K562 (cell line): Measurements from ENCODE around the gene TMEM39B. TPM values are rescaled to one million over a fixed set of nuclear protein-coding genes. Genes with fewer than 3 reads are reported as not detected.

Experiments used
- CHD2 ChIP-seq: IDR thresholded peaks from 2 replicates; pipeline ENCODE4 v1.6.1; 2011; ENCODE audit warnings: low read depth, low read length
- CREM ChIP-seq: IDR thresholded peaks from 2 replicates; pipeline ENCODE4 v1.6.1; 2014; ENCODE audit warnings: antibody characterized with exemption, low read depth
- ERF ChIP-seq: fragments of 450-650 bp; formaldehyde crosslinking; IDR thresholded peaks from 2 replicates; pipeline ENCODE4 v1.4.0; 2020; ENCODE audit warnings: mild to moderate bottlenecking, mixed read lengths
- HDAC6 ChIP-seq: IDR thresholded peaks from 2 replicates; pipeline ENCODE4 v1.6.1; 2012; ENCODE audit warnings: low read depth, mild to moderate bottlenecking, control low read depth, inconsistent platforms, low read length, moderate library complexity
- HNRNPK ChIP-seq: fragments of 200-400 bp; formaldehyde crosslinking; IDR thresholded peaks from one replicate; pipeline ENCODE4 v1.6.1; 2018; ENCODE audit warnings: mild to moderate bottlenecking, low read depth, low read length; ENCODE audit not compliant: poor library complexity, severe bottlenecking
- POLR2H ChIP-seq: IDR thresholded peaks from 2 replicates; pipeline ENCODE4 v1.6.1; 2016; ENCODE audit warnings: missing genetic modification characterization, low read depth, mild to moderate bottlenecking, control low read depth, missing compliant biosample characterization, moderate library complexity
- SETDB1 ChIP-seq: IDR thresholded peaks from one replicate; pipeline ENCODE4 v1.6.1; 2012; ENCODE audit warnings: low read length, control low read depth, inconsistent platforms
- SRF ChIP-seq, 2 experiments: fragments of 250-450, 450-650 bp in 1 of 2; sonication (Bioruptor Pico) in 1 of 2; sonication (generic) in 1 of 2; formaldehyde crosslinking; IDR thresholded peaks; 2 replicates each; pipeline versions ENCODE4 v1.5.0 to v1.5.1; 2020 to 2022; ENCODE audit warnings: mild to moderate bottlenecking in 1 of 2, missing genetic modification reagents in 1 of 2
- STAT5B ChIP-seq: fragments of 250-450 bp; sonication (Bioruptor Pico); IDR thresholded peaks from 2 replicates; pipeline ENCODE4 v1.8.0; 2021; ENCODE audit warnings: mild to moderate bottlenecking, inconsistent platforms
- TEAD1 ChIP-seq, 2 experiments: fragments of 450-650 bp in 1 of 2; sonication (generic) in 1 of 2; formaldehyde crosslinking; IDR thresholded peaks; 2 replicates each; pipeline versions ENCODE4 v1.4.0 to v1.8.0; 2020 to 2022; ENCODE audit warnings: mild to moderate bottlenecking in 2 of 2, missing genetic modification reagents in 1 of 2
- ZNF175 ChIP-seq: fragments of 200-800 bp; sonication (Bioruptor generic); IDR thresholded peaks from 2 replicates; pipeline ENCODE4 v1.6.1; 2016; ENCODE audit warnings: low read depth, mild to moderate bottlenecking, missing genetic modification characterization, missing compliant biosample characterization
- ZNF184 ChIP-seq: sonication (generic); formaldehyde crosslinking; IDR thresholded peaks from 2 replicates; pipeline ENCODE4 v1.5.0; 2020; ENCODE audit warnings: missing genetic modification reagents
- ZNF212 ChIP-seq: fragments of 450-650 bp; formaldehyde crosslinking; IDR thresholded peaks from 2 replicates; pipeline ENCODE4 v1.4.0; 2020; ENCODE audit warnings: mild to moderate bottlenecking
- ZNF41 ChIP-seq: fragments of 250-450 bp; sonication (Bioruptor Pico); conservative IDR thresholded peaks from 2 replicates; pipeline ENCODE4 v1.4.0; 2020; ENCODE audit warnings: mild to moderate bottlenecking
- ZNF717 ChIP-seq: fragments of 250-450 bp; sonication (Bioruptor Pico); IDR thresholded peaks from 2 replicates; pipeline ENCODE4 v1.5.0; 2021
- polyA plus RNA-seq, 8 experiments: library from polyadenylated mRNA; depleted of rRNA in 4 of 8; stranded (reverse) in 5 of 8; unstranded in 3 of 8; fragments of >200 nt; fragmentation: Nextera tagmentation in 2 of 8; fragmentation: Illumina TruSeq in 1 of 8; extraction: Ambion mirVana in 2 of 8; extraction: Trizol in 1 of 8; gene quantifications; 2 replicates each; pipeline versions ENCODE4 v1.2.1 to v1.2.3, GENCODE V29; 2011 to 2014; ENCODE audit warnings: inconsistent platforms in 1 of 8, missing spikeins in 1 of 8
- total RNA-seq, 7 experiments: library from RNA; depleted of rRNA in 6 of 7; stranded (reverse); fragments of >200 nt in 6 of 7; fragmentation: Illumina TruSeq in 2 of 7; extraction: Trizol in 2 of 7; gene quantifications; 2 replicates each; pipeline versions ENCODE4 v1.2.1 to v1.2.3, GENCODE V29; 2011 to 2021; ENCODE audit warnings: low replicate concordance in 1 of 7
- TF ChIP-seq, protein P1 (sequence below): fragments of 450-650 bp; conservative IDR thresholded peaks from 2 replicates; pipeline ENCODE4 v1.6.1; 2016; ENCODE audit warnings: missing genetic modification characterization, low read depth, mild to moderate bottlenecking, control low read depth, missing compliant biosample characterization
- TF ChIP-seq, protein P2 (sequence below): sonication (generic); formaldehyde crosslinking; IDR thresholded peaks from 2 replicates; pipeline ENCODE4 v1.9.0; 2022; ENCODE audit warnings: mild to moderate bottlenecking, missing genetic modification reagents
- TF ChIP-seq, protein P3 (sequence below): fragments of 450-650 bp; IDR thresholded peaks from 2 replicates; pipeline ENCODE4 v1.6.1; 2016; ENCODE audit warnings: low read depth, mild to moderate bottlenecking, moderate library complexity
- TF ChIP-seq, protein P4 (sequence below): fragments of 450-650 bp; formaldehyde crosslinking; IDR thresholded peaks from 2 replicates; pipeline ENCODE4 v1.4.0; 2020; ENCODE audit warnings: mild to moderate bottlenecking, mixed read lengths
- TF ChIP-seq, protein P5 (sequence below): fragments of 250-450 bp; sonication (Bioruptor Pico); IDR thresholded peaks from 2 replicates; pipeline ENCODE4 v1.6.1; 2021; ENCODE audit warnings: mild to moderate bottlenecking
- TF ChIP-seq, protein P6 (sequence below): sonication (generic); formaldehyde crosslinking; IDR thresholded peaks from 2 replicates; pipeline ENCODE4 v1.8.1; 2022; ENCODE audit warnings: missing genetic modification reagents

TMEM39B gene
- total and polyA plus RNA-seq, 9 of the 15 experiments (the other 6 are each of a cell fraction or from before 2014, with no cell fraction given): 0.92 to 28.5 (median 9.7) TPM

DNA sequence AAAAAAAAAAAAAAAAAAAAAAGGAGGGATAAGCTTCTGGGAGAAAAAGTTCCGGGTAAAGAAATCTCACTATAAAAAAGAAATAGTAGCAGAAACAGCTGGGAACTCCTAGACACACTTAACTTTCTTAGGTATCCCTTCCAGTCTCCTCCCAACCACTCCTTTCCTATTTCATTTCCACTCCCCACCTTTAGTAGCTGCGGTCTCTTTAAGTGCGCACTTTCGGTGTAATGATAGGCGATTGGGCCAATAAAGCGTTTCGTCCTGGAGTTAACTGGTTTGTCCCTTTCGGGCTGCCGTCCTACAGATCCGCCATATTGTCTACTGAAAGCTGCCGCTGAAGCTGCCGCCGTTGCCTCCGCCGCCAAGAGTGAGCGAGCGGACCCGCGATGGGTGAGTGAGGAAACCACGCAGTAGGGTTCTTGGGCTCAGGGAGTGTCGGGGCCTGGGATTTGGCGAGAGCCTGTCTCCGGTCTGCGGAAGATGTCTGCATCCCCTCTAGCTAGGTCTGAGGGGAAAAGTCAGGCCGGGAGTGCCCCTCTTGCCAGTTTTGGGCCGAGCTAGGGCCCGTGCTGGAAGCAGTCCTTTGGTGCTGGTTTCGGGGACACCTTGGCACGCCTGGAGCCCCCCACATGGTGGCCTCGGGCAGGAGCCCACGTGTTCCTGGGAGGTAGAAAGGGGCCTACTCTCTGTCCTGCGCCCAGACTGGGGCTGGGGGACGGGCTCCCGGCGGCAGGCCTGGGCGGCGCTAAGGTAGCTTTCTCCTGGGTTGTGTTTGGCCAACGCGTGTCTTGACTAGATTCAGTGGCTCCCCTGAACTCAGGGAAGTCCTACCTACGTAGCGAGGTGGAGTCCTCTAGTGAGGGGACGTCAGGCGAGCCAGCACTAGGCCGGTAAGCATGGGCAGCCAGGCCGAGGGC, 35.3 kb downstream of the TMEM39B start, which contains the start of gene KPNA6 (continued):
- TF ChIP-seq, protein P1, sequence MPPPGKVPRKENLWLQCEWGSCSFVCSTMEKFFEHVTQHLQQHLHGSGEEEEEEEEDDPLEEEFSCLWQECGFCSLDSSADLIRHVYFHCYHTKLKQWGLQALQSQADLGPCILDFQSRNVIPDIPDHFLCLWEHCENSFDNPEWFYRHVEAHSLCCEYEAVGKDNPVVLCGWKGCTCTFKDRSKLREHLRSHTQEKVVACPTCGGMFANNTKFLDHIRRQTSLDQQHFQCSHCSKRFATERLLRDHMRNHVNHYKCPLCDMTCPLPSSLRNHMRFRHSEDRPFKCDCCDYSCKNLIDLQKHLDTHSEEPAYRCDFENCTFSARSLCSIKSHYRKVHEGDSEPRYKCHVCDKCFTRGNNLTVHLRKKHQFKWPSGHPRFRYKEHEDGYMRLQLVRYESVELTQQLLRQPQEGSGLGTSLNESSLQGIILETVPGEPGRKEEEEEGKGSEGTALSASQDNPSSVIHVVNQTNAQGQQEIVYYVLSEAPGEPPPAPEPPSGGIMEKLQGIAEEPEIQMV (tag): no peak
- TF ChIP-seq ZNF184 (no peak), SRF (CRISPR knock-in tag; IDR thresholded peaks at IDR 0.05) (peak in 1 of 2 experiments; percentile 49; a peak in 1 of 4 replicates), POLR2H (tag) (peak; percentile 24; the same call in 1 of the 2 replicates), CREM (peak; percentile 58), ZNF212 (CRISPR knock-in tag) (no peak), HNRNPK (no peak), STAT5B (CRISPR knock-in tag) (no peak), CHD2 (no peak), TEAD1 (CRISPR knock-in tag; IDR thresholded peaks at IDR 0.05) (peak; percentile 31 to 73; a peak in 2 of 4 replicates), ZNF175 (CRISPR knock-in tag) (no peak), HDAC6 (no peak), ERF (CRISPR knock-in tag) (no peak), ZNF41 (CRISPR knock-in tag) (no peak), ZNF717 (CRISPR knock-in tag) (no peak), SETDB1 (no peak)
- TF ChIP-seq, protein P2, sequence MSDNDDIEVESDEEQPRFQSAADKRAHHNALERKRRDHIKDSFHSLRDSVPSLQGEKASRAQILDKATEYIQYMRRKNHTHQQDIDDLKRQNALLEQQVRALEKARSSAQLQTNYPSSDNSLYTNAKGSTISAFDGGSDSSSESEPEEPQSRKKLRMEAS: peak; percentile 89
- TF ChIP-seq, protein P3, sequence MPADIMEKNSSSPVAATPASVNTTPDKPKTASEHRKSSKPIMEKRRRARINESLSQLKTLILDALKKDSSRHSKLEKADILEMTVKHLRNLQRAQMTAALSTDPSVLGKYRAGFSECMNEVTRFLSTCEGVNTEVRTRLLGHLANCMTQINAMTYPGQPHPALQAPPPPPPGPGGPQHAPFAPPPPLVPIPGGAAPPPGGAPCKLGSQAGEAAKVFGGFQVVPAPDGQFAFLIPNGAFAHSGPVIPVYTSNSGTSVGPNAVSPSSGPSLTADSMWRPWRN: no peak
- TF ChIP-seq, protein P4, sequence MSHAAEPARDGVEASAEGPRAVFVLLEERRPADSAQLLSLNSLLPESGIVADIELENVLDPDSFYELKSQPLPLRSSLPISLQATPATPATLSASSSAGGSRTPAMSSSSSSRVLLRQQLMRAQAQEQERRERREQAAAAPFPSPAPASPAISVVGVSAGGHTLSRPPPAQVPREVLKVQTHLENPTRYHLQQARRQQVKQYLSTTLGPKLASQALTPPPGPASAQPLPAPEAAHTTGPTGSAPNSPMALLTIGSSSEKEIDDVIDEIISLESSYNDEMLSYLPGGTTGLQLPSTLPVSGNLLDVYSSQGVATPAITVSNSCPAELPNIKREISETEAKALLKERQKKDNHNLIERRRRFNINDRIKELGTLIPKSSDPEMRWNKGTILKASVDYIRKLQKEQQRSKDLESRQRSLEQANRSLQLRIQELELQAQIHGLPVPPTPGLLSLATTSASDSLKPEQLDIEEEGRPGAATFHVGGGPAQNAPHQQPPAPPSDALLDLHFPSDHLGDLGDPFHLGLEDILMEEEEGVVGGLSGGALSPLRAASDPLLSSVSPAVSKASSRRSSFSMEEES (CRISPR knock-in tag): no peak
- TF ChIP-seq, protein P5, sequence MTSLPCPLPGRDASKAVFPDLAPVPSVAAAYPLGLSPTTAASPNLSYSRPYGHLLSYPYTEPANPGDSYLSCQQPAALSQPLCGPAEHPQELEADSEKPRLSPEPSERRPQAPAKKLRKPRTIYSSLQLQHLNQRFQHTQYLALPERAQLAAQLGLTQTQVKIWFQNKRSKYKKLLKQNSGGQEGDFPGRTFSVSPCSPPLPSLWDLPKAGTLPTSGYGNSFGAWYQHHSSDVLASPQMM (CRISPR knock-in tag): no peak
- TF ChIP-seq, protein P6, sequence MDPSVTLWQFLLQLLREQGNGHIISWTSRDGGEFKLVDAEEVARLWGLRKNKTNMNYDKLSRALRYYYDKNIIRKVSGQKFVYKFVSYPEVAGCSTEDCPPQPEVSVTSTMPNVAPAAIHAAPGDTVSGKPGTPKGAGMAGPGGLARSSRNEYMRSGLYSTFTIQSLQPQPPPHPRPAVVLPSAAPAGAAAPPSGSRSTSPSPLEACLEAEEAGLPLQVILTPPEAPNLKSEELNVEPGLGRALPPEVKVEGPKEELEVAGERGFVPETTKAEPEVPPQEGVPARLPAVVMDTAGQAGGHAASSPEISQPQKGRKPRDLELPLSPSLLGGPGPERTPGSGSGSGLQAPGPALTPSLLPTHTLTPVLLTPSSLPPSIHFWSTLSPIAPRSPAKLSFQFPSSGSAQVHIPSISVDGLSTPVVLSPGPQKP (CRISPR knock-in tag): no peak
